Osteoblast (primary cell): ENCODE data around the gene LHFPL3. TPM values are rescaled to one million over a fixed set of nuclear protein-coding genes. Genes with fewer than 3 reads are reported as not detected.

ENCODE experiments used
- DNase-seq: peaks from one replicate; pipeline ENCODE4 v3.0.0; 2011; ENCODE audit warnings: low spot score, mixed read lengths; ENCODE audit not compliant: insufficient read length; ENCODE audit errors: missing footprints
- H2AFZ ChIP-seq: 2 replicates; pipeline ENCODE4 v1.6.0; 2011; ENCODE audit warnings: mild to moderate bottlenecking, low read length
- H3K27ac ChIP-seq: 2 replicates; pipeline ENCODE4 v1.5.1; 2011; ENCODE audit warnings: mild to moderate bottlenecking, low read depth, low read length, moderate library complexity
- H3K27me3 ChIP-seq: 2 replicates; pipeline ENCODE4 v1.6.0; 2012; ENCODE audit warnings: mild to moderate bottlenecking, control low read depth, inconsistent platforms, low read length, moderate library complexity; ENCODE audit not compliant: insufficient read depth
- H3K36me3 ChIP-seq: 2 replicates; pipeline ENCODE4 v1.5.1; 2011; ENCODE audit warnings: mild to moderate bottlenecking, low read length, control low read depth, moderate library complexity; ENCODE audit not compliant: insufficient read depth
- H3K4me1 ChIP-seq: 2 replicates; pipeline ENCODE4 v1.5.1; 2011; ENCODE audit warnings: mild to moderate bottlenecking, low read length, control low read depth, moderate library complexity; ENCODE audit not compliant: insufficient read depth
- H3K4me2 ChIP-seq: 2 replicates; pipeline ENCODE4 v1.6.0; 2011; ENCODE audit warnings: mild to moderate bottlenecking, low read length; ENCODE audit not compliant: insufficient read depth
- H3K4me3 ChIP-seq: fragments of 200-600 bp; sonication (generic); 3 replicates; pipeline ENCODE4 v1.5.1; 2012; ENCODE audit warnings: mild to moderate bottlenecking, low read length, inconsistent platforms; ENCODE audit not compliant: insufficient read depth
- H3K79me2 ChIP-seq: 2 replicates; pipeline ENCODE4 v1.6.0; 2012; ENCODE audit warnings: mild to moderate bottlenecking, low read length, control low read depth, inconsistent platforms; ENCODE audit not compliant: insufficient read depth
- H3K9me3 ChIP-seq: 2 replicates; pipeline ENCODE4 v1.5.1; 2011; ENCODE audit warnings: low read depth, low read length, control low read depth
- H4K20me1 ChIP-seq: 2 replicates; pipeline ENCODE4 v1.6.0; 2012; ENCODE audit warnings: mild to moderate bottlenecking, low read length, control low read depth; ENCODE audit not compliant: insufficient read depth
- total RNA-seq: library from RNA; depleted of rRNA; stranded (reverse); fragments of >200 nt; gene quantifications from 2 replicates; pipeline ENCODE4 v1.2.3, GENCODE V29; 2012
- TF ChIP-seq, protein P1 (sequence below): IDR thresholded peaks from 2 replicates; pipeline ENCODE4 v1.5.1; 2011; ENCODE audit warnings: mild to moderate bottlenecking, low read depth, low read length, moderate library complexity; ENCODE audit errors: extremely low read depth

Gene LHFPL3
- total RNA-seq, 1 donor = not detected

DNA sequence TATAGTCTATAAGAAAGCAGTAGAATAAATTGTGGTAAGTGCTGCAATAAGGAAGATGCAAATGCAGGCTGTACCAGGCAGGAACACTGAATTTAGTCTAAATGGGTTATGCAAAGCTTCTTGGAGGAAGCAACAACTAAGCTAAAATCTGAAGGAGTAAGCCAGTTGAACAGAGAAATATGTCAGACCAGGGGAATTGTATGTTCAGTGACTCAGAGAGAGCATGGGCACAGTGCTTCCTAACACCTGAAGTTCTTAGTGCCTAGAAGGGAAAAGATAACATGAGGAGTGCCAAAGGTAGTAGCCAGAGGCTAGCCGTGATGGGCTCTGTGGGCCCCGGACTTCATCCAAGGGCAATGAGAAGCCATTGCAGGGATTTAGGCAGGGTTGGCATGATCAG is 481.5 kb downstream of the LHFPL3 start:
- no peak overlapping the region for H3K4me2 ChIP-seq
- TF ChIP-seq, protein P1, sequence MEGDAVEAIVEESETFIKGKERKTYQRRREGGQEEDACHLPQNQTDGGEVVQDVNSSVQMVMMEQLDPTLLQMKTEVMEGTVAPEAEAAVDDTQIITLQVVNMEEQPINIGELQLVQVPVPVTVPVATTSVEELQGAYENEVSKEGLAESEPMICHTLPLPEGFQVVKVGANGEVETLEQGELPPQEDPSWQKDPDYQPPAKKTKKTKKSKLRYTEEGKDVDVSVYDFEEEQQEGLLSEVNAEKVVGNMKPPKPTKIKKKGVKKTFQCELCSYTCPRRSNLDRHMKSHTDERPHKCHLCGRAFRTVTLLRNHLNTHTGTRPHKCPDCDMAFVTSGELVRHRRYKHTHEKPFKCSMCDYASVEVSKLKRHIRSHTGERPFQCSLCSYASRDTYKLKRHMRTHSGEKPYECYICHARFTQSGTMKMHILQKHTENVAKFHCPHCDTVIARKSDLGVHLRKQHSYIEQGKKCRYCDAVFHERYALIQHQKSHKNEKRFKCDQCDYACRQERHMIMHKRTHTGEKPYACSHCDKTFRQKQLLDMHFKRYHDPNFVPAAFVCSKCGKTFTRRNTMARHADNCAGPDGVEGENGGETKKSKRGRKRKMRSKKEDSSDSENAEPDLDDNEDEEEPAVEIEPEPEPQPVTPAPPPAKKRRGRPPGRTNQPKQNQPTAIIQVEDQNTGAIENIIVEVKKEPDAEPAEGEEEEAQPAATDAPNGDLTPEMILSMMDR = no peak
- no peak for DNase-seq
- no peaks in the 10 kb centered on the region for H3K9me3 ChIP-seq
- H3K4me1 ChIP-seq = no peaks in the 10 kb centered on the region
- H3K4me3 ChIP-seq = no peak overlapping the region
- no peaks in the 10 kb centered on the region for H3K27me3 ChIP-seq
- H3K27ac ChIP-seq = no peak overlapping the region
- no peaks in the 10 kb centered on the region for H3K36me3 ChIP-seq
- H4K20me1 ChIP-seq = no peaks in the 10 kb centered on the region
- H2AFZ ChIP-seq = no peak overlapping the region
- no peaks in the 10 kb centered on the region for H3K79me2 ChIP-seq

DNA sequence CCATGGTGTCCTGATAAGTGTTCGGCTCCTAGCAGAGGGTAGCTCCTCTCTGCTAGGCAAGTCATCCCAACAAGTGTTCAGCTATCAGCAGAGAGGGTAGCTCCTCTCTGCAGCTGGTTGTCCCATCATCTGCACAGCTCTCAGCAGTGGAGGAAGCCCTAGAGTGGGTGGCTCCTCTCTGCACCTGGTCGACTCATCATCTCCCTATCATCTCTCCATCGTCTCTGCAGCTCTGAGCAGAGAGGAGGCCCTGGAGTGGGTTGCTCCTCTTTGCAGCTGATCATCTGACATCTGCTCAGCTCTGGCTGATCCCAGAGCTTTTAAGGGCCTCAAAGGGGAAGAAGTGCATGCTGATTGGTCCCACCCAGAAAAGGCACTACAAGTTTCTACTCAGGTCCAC is 485.7 kb downstream of the LHFPL3 start:
- Histone ChIP-seq H4K20me1 (no peaks in the 10 kb centered on the region), H3K4me3 (no peak overlapping the region), H3K27me3 (no peaks in the 10 kb centered on the region), H3K4me2 (no peak overlapping the region), H3K36me3 (no peaks in the 10 kb centered on the region), H2AFZ (no peak overlapping the region), H3K4me1 (no peaks in the 10 kb centered on the region), H3K9me3 (no peaks in the 10 kb centered on the region), H3K27ac (no peak overlapping the region), H3K79me2 (no peaks in the 10 kb centered on the region)
- DNase-seq = no peak
- TF ChIP-seq, protein P1 = no peak

GRCh38 chr7:104814671-104815400 is 486.4 kb downstream of the LHFPL3 start:
- no peak for DNase-seq
- Histone ChIP-seq H3K4me2 (no peak overlapping the region), H2AFZ (no peak overlapping the region), H4K20me1 (no peaks in the 10 kb centered on the region), H3K4me3 (no peak overlapping the region), H3K79me2 (no peaks in the 10 kb centered on the region), H3K4me1 (no peaks in the 10 kb centered on the region), H3K27ac (no peak overlapping the region), H3K27me3 (no peaks in the 10 kb centered on the region), H3K9me3 (no peaks in the 10 kb centered on the region), H3K36me3 (no peaks in the 10 kb centered on the region)
- TF ChIP-seq, protein P1 = no peak

DNA sequence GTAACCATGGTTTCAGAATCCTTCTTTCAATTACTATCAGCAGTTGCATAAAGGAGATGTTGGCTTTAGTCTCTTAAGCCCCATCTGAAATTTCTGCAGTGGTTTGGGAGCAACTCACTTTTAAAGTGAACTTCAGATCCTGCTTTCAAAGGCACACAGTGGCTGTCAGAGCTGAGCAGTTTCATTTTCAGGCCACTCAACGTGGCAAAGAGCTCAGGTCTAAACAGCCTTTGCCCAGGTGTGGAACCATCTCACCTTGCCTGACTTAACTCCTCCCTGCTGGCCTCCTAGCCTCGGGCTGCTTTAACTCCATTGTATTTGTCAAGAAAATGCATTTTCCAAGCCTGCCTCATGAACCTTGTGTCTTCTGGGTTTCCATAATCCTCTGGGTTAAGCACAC is 488.1 kb downstream of the LHFPL3 start:
- DNase-seq = no peak

More for the DNA sequence above, 488.1 kb downstream of the LHFPL3 start:
- Histone ChIP-seq H3K4me2 (no peak overlapping the region), H3K4me1 (no peaks in the 10 kb centered on the region), H3K27ac (no peak overlapping the region), H4K20me1 (no peaks in the 10 kb centered on the region), H3K79me2 (no peaks in the 10 kb centered on the region), H3K36me3 (no peaks in the 10 kb centered on the region), H3K27me3 (no peaks in the 10 kb centered on the region), H2AFZ (no peak overlapping the region), H3K9me3 (no peaks in the 10 kb centered on the region), H3K4me3 (no peak overlapping the region)
- TF ChIP-seq, protein P1 = no peak
